Spleen (tissue), 7 donors: ENCODE data around the gene SLC26A1.

Source experiments
- POLR2A ChIP-seq, 3 donors: fragments of 450-650 bp; IDR thresholded peaks; one replicate each; pipeline ENCODE4 v1.5.1; 2017; ENCODE audit warnings: antibody characterized with exemption in 3 of 3, mild to moderate bottlenecking in 1 of 3
- POLR2AphosphoS5 ChIP-seq, 3 donors: sonication (generic); formaldehyde crosslinking; IDR thresholded peaks; one replicate each; pipeline ENCODE4 v1.5.1; 2017; ENCODE audit warnings: antibody characterized with exemption in 3 of 3
- TF ChIP-seq, protein P1 (sequence below), 11 experiments: fragments of 200-600 bp in 7 of 11; fragments of 450-650 bp in 4 of 11; sonication (generic) in 4 of 11; IDR thresholded peaks in 8 of 11; conservative IDR thresholded peaks in 3 of 11; 1 replicate in 7 of 11; 2 replicates in 4 of 11; pipeline versions ENCODE4 v1.4.0 to v1.8.0; 2016 to 2021; ENCODE audit warnings: antibody characterized with exemption in 11 of 11, inconsistent platforms in 4 of 11, mild to moderate bottlenecking in 1 of 11
- donor health status: DM: no; HTN: no; CAD: no; lungs with moderate emphysema.
- donor health status: DM: no; HTN: no; CAD: no.
- donor health status: DM: no; HTN: no; CAD: no.

DNA sequence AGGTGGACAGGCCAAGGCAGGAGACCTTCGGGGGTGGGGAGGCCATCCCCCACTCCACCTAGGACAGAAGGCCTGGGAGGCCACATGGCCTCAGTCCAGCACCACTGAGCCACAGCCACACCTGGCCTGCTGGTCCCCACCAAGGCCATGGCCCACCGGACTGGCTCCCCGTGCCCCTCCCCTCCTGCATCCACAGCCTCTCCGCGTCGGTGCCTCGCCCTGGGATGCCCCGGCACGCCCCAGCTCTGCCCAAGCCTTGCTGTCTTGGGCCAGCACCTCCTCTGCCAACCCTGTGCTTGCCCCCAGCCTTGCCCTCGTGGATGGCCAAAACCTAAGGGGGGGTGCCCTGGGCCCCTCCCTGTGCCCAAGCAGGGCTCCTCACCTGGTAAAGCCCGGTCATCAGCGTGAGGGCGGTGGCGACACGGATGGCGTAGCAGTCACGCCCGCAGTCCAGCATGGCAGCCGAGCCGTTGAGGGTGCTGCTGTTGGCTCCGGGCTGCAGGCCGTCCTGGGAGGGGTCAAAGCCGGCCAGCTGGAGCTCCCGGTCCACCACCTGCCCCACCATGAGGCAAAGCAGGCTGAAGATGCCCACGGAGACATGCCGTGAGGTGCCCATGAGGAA lies 2.3 kb downstream of the SLC26A1 start:
- TF ChIP-seq, protein P1, sequence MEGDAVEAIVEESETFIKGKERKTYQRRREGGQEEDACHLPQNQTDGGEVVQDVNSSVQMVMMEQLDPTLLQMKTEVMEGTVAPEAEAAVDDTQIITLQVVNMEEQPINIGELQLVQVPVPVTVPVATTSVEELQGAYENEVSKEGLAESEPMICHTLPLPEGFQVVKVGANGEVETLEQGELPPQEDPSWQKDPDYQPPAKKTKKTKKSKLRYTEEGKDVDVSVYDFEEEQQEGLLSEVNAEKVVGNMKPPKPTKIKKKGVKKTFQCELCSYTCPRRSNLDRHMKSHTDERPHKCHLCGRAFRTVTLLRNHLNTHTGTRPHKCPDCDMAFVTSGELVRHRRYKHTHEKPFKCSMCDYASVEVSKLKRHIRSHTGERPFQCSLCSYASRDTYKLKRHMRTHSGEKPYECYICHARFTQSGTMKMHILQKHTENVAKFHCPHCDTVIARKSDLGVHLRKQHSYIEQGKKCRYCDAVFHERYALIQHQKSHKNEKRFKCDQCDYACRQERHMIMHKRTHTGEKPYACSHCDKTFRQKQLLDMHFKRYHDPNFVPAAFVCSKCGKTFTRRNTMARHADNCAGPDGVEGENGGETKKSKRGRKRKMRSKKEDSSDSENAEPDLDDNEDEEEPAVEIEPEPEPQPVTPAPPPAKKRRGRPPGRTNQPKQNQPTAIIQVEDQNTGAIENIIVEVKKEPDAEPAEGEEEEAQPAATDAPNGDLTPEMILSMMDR (IDR thresholded peaks at IDR 0.05 in 8 of 11, conservative IDR thresholded peaks at IDR 0.05 in 3 of 11) = no peak
- TF ChIP-seq POLR2A (IDR thresholded peaks at IDR 0.05) (no peak), POLR2AphosphoS5 (IDR thresholded peaks at IDR 0.05) (no peak)
